Stimulated activated CD8-positive, alpha-beta memory T cell treated with anti-CD3 and anti-CD28 coated beads, Interleukin-4, amount 100 ng/mL, for 48 hours (primary cell): ENCODE results near the gene TREH.
"Not testable (repeated sequence)": the region's sequence is repeated elsewhere in the genome, so short reads cannot be mapped to it uniquely, and the experiment has no call there.

Experiments used
- DNase-seq: peaks from one replicate; pipeline ENCODE4 v3.0.0-alpha.2; 2020

TREH gene

DNA sequence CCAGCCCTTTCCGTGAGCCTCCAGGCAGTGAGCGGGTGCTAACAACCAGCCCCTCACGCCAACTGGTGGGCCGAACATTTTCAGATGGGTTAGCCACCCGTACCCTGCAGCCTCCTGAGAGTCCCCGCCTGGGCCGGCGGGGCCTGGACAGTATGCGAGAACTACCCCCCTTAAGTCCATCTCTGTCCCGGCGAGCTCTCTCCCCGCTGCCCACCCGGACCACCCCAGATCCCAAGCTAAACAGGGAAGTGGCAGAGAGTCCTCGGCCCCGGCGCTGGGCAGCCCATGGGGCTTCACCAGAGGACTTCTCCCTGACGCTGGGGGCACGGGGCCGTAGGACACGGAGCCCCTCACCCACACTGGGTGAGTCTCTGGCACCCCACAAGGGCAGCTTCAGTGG lies 51.4 kb downstream of the TREH start:
- DNase-seq: no peak

DNA sequence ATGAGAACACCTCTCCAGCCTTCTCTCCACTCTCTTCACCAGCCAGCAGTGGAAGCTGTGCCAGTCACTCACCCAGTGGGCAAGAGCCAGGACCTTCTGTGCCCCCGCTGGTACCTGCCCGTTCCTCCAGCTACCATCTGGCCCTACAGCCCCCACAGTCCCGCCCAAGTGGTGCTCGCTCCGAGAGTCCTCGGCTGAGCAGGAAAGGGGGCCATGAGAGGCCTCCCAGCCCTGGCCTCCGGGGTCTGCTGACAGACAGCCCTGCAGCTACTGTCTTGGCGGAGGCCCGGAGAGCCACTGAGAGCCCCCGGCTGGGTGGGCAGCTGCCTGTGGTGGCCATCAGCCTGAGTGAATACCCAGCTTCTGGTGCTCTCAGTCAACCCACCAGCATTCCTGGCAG lies 51.9 kb downstream of the TREH start:
- no peak for DNase-seq

GRCh38 chr11:118625976-118626375 lies 53.5 kb downstream of the TREH start:
- DNase-seq: no peak

DNA sequence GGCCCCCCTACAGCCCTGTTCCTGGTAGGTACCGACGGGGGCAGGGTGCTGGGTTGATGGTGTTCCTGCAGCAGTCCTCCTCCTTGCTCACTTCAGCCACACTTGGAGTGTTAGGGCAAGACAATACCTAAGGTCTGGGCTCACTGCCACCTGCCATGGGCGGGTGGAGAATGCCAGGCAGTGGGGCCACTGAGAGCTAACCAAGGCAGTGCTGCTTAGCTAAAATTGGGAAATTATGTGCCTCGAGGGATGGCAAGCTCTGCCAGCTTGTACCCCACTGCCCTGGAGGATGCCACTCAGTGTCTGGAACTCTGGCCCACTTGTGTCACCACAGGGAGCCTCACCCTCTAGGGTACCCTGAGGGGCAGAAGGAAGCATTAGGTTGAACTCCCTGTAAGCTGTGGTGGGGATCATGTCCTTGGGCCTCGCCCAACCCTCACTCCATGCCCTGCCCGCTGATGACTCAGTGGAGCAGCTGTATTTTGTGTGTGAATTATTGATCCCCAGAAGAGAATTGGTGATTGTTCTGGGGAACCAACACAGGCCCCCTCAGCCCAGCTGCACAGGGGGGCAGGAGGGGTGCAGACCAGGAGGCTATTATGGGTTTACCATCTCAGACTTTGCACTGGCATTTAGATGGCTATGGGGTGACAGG lies 54.3 kb downstream of the TREH start:
- DNase-seq: no peak

- DNase-seq: no peak
These were observed 56.2 kb downstream of the TREH start for GRCh38 chr11:118623269-118623655.

- DNase-seq: no peak
These were observed 56.8 kb downstream of the TREH start for GRCh38 chr11:118622376-118623268.

DNA sequence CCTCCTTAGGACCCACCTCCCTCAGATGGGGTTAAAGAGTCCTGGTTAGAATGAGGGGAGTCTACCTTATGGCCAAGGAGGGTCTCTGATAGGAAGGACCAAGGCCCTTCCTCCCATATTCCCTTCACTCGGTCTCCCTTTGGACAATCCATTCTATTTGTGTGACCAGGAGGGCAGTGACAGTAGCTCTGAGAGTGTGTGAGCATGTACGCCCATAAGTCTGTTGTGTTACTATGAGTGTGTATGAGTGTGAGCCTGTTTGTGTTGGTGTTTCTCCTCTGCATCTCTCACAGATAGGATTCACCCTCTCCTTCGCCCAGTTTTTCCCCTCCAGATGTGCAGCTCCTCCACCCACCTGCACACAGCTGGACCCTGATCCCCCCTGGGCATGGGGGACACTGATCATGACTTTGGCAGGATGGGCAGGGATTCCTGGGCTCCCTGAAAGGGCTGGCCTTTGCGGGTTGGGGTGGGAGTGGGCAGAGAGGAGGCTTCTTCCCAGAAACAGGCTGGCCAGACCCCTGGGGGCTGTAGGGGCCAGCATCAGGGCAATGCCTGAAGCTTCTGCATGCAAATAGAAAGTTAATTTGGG lies 57.6 kb downstream of the TREH start:
- DNase-seq: no peak

DNA sequence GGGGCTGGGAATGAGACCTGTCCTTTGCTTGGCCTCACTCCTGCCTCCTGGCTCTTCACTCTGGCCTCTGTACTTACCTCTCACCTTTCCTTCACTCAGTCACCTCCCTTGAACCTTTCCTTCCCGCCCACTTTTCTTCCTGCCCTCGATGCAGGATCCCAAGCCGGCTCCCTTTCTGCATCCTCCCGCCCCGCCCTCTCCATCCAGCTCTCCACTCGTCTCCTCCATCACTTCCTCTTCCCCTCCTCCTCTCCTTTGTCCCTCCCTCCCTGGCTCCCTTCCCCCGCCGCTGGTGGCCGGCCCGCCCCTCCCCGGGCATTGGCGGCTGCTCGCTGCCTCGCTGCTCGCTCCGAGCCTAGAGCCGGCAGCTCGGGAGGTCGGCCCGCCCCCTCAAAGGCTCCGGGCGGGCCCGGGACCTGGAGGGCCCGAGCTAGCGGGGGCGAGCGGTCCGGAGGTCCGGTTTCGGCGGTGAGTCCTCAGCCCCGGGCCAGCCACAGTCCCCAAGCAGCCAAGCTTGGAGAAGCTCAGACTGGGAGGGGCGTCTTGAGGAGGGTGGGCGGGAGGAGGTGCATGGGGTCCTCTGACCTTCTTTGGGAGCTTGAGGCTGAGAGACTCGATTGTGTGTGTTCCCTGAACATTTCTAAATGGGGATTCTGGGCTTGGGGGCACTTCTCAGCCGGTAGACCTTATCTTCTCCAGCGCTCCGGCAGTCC lies 58.2 kb downstream of the TREH start:
- DNase-seq: peak; percentile 61

GRCh38 chr11:118620529-118621070 lies 58.9 kb downstream of the TREH start:
- DNase-seq: no peak

- no peak for DNase-seq
These were observed 59.8 kb downstream of the TREH start for GRCh38 chr11:118619444-118620197.

DNA sequence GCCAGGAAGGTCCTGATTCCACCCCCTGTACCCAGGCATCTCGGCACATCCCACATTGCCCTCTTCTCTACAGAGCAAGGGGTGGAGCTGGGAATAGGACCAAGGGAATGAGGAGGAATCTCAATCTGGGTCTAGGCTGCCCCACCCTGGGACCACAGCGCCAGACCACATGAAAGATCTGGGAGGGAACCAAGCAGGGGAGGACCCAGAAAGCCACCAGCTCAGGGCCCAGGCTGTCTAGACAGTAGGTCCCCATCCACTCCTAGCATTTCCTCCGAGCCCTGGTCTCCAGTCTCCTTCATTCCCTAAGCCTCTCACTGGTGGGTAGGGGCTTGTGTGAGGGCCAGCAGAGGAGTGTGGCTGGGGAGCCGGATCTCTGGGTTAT lies 60.5 kb downstream of the TREH start:
- DNase-seq: no peak

GRCh38 chr11:118618115-118618990 lies 61.1 kb downstream of the TREH start:
- no peak for DNase-seq

GRCh38 chr11:118615976-118616371 lies 63.5 kb downstream of the TREH start:
- no peak for DNase-seq

GRCh38 chr11:118615282-118615975 lies 64.0 kb downstream of the TREH start:
- DNase-seq: no peak

- DNase-seq: no peak
These were observed 64.9 kb downstream of the TREH start for GRCh38 chr11:118614511-118614910.

DNA sequence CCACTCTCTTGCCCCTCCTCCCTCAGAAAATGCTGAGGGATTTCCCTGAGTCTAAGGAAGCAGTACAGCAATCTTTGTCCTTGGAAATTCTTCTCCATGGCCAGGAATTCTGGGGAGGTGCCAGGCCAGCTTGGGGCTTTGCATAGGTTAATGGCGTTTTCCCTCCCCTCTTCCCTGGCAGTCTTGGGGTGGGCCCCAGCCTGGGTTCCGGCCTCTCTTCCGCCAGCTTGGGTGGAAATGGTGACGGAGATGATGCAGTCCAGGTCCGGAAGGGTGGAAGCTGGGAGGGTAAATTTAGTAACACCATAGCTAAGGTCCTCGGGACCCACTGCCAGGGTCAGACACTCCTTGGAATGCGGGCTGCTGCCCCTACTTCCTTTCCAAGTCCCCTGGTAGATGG lies 67.1 kb downstream of the TREH start:
- DNase-seq: no peak

DNA sequence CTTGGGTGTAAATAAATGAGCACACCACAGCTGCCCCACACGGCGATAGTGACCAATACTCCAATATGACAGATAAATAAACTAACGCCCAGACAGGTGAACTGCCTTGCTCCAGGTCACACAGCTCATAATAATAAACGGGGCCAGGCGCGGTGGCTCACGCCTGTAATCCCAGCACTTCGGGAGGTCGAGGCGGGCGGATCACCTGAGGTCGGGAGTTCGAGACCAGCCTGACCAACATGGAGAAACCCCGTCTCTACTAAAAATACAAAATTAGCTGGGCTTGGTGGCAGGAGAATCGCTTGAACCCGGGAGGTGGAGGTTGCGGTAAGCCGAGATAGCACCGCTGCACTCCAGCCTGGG lies 68.0 kb downstream of the TREH start:
- DNase-seq: not testable (repeated sequence)

DNA sequence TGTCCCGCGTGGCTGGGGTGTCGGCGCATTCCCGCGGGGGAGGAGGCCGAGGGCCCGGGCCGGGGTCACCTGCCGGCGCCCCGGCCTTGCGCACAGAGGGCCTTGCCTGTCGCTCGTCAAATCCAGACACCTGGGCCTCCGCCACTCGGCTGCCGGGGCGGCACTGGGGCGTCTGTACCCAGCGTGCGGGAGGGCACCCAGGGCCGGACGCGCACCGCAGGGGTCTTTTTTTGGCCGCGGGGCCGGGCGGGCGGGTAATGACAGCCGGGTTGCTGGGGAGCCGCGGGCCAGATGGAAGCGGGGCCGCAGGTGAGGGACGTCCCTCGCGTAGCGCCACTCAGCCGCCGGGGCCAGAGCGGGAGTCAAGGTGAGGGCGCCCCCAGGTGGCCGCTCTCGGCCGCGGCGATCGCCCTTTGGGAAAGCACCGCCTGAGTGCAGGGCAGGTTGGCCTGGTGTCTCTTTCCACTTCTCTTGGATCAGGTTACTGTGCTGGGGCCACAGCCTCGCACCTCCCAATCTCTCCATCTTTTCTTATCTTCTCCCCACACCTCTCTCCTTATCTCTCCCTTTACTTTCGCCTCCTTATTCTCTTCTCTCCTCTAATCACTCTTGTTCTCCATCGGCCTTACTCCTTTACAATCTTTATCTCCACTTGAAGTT lies 68.5 kb downstream of the TREH start:
- DNase-seq: peak; percentile 93

DNA sequence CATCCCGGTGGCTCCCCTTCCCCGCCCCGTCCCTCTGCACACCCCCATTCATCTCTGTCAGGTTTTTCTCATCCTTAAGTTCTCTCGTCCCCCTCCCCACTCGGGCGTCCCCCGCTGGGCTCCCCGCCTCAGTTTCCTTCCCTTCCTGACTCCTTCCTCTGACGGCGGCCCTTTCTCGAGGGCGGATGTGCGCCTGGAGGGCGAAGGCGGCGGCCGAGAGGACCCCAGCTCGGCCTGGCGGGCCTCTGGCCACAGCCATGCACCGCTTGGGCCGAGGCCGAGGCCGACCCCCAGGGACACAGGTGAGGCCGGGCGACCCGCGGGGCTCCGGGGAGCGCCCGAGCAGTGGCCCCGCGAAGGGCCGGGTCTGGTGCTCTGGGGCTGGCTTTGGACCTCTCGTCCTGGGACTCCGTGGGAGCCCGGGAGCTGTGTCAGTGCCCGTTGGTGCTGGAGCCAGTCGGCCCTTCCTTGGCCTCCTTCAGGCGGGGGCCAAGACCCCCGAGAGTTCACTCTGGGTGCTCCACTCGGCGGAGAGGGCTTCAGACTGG lies 69.2 kb downstream of the TREH start:
- DNase-seq: peak; percentile 32
